Measurements from ENCODE around the gene NMRAL1.

NMRAL1 gene

DNA sequence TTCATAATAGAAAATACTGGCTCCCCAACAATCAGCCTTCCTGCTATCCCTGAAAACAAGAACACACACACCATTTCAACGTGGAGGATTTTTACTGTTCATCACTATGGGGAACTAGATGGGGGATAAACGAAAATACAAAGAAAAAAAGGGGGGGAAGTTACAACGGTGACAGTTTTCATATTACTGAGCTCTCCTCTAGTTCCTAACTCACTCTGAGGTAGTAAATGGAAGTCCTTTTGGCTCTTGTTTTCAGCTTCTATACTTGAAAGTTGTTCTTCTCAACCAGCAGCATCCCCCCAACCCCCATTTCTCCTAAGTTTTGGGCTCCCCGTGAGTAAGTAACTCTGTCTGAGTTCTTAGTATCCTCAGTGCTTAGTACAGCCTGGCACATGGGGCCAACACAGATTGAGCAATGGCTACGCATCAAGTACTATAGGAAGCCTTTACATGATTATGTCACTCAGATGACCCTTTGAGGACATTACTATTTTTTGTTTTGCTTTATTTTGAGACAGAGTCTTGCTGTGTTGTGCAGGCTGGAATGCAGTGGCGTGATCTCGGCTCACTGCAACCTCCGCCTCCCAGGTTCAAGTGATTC, 53.8 kb downstream of the NMRAL1 start:
- DNase-seq = no peak

DNA sequence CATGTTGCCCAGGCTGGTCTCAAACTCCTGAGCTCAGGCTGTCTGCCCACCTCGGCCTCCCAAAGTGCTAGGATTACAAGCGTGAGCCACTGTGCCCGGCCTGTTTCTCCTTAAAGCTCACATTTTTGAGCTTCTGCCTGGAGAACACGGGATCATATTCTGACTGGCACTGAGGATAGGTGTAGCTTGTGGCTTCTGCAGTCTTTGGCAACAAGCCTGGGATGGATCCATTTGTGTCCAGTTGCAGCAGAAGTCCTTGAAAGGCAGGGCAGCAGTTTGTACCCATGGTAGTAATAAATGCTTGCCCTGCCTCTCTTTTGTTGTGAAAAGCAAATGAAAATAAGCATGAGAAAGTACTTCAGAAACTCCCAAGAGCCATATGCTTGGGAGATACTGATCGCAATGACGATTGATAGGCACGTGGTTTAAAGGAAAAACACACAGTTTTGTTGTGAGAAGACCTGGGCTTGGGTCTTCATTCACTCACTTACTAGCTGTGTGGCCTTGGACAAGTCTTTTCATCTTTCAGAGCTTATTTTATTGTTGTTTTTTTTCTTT, 54.9 kb downstream of the NMRAL1 start:
- DNase-seq = no peak

- DNase-seq = peak; percentile 89
Measured at GRCh38 chr16:4416200-4417032, 58.0 kb downstream of the NMRAL1 start, which contains the start of gene CORO7. Gene CORO7, minus strand, starts transcription at chr16:4416596. Its CDS starts 78 bp downstream, at chr16:4416518.

DNA sequence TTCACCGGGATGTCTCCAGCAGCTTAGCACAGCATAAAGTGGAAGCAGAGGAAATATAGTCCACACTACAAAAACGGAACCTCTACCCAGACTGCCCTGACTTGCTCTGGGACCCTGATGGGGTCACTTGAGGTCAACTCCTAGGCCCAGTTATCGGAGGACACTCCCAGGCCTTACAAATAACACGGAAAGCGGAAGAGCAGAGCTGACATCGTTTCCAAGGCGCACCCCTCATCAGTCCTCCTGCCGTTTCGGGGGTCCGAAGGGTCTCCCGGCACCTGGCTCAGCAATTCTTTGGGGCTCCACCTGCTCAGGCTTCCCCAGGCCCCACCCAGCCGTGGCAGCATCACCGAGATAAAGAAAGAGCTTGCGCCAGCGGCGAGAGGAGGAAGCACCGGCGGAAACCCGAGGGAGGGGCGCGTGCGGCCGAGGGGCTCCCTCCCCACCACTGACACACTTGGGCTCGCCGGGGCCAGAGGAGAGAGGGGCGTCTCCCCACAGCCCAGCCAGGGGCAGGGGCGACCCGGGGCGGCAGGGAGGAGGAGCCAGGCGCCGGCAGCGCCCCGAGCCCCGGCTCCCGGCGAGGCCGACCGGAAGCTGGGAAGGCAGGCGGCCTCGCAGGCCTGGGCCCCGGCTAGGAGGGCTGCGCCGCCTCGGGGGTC, 58.8 kb downstream of the NMRAL1 start:
- DNase-seq = peak; percentile 44

- no peak for DNase-seq
Measured at GRCh38 chr16:4414187-4414917, 60.1 kb downstream of the NMRAL1 start.

GRCh38 chr16:4412854-4413253, 61.6 kb downstream of the NMRAL1 start:
- no peak for DNase-seq

- DNase-seq = no peak
Measured at GRCh38 chr16:4412159-4412558, 62.3 kb downstream of the NMRAL1 start.

Measured in NCI-H226 (cell line).